ENCODE measurements around the gene TRIM71.
"Not testable (repeated sequence)": the region's sequence is repeated elsewhere in the genome, so short reads cannot be mapped to it uniquely, and the experiment has no call there.

Gene TRIM71

DNA sequence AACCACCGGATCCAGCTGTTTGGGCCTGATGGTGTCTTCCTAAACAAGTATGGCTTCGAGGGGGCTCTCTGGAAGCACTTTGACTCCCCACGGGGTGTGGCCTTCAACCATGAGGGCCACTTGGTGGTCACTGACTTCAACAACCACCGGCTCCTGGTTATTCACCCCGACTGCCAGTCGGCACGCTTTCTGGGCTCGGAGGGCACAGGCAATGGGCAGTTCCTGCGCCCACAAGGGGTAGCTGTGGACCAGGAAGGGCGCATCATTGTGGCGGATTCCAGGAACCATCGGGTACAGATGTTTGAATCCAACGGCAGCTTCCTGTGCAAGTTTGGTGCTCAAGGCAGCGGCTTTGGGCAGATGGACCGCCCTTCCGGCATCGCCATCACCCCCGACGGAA lies 73.6 kb downstream of the TRIM71 start:
- no peaks in the 10 kb centered on the region for H3K9me3 ChIP-seq (ENCODE audit: control insufficient read depth, insufficient read depth, low read depth, low read length)

DNA sequence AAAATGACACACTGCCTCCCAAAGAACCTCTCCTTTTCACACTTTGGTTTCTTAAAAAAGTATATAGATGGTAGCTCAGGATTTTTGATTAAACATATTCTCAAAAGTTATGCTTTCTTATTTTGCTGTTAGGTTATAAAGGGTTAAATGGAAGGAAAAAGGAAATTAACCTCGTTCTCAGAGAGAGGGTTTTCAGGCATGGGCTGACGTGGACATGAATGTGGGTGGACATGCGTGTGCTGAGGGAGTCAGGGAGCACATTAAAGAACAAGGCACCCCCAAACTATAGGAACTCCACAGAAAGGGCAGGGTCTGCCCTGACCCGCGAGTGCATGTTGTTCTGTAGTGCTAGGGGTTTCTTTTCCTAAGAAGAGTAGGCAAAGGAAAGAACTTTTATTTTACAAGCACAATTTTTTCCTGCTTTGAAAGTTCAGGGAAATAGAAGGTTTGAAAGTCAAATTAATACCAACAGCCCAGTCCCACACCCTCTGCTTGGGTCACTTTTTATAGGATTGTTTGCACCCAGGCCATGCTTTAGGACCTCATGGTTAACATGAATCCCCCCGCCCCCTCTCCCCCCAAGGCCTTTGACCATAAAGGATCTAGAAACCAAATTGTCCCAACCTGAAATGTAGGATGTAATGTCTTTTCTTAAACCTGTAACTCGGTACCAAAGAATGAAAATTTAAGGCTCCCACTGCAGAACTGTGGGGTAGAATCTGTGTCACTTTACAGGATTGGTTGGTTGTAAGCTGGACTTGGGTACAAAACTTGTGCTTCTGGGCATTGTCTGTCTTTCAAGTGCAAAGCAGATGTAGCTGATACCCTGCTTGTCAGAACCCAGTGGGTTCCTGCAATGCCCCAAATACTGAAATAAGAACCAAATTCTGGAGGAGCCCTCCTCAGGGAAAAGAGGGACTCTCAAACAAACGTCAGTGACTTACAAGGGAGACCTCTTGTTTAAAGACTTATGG lies 75.1 kb downstream of the TRIM71 start:
- peaks cover 90% of the 10 kb centered on the region for H3K36me3 ChIP-seq (ENCODE audit: control insufficient read depth, insufficient read depth, low read length)
- H3K27me3 ChIP-seq (ENCODE audit: control insufficient read depth, insufficient read depth, low read length), result no peaks in the 10 kb centered on the region
- H3K4me1 ChIP-seq (ENCODE audit: control insufficient read depth, insufficient read depth, low read length), result peaks cover 7% of the 10 kb centered on the region; the same call in 1 of the 2 replicates
- no peak overlapping the region for H3K9ac ChIP-seq (ENCODE audit: low read length)
- H3K27ac ChIP-seq (ENCODE audit: low read depth, low read length), result no peak overlapping the region
- no peaks in the 10 kb centered on the region for H3K9me3 ChIP-seq (ENCODE audit: control insufficient read depth, insufficient read depth, low read depth, low read length)
- no peak overlapping the region for H3K4me3 ChIP-seq (ENCODE audit: low read depth, low read length)

More for the DNA sequence above, 73.6 kb downstream of the TRIM71 start:
- Histone ChIP-seq H3K27ac (ENCODE audit: low read depth, low read length) (no peak overlapping the region), H3K27me3 (ENCODE audit: control insufficient read depth, insufficient read depth, low read length) (no peaks in the 10 kb centered on the region), H3K9ac (ENCODE audit: low read length) (no peak overlapping the region), H3K36me3 (ENCODE audit: control insufficient read depth, insufficient read depth, low read length) (peaks cover 97% of the 10 kb centered on the region), H3K4me1 (ENCODE audit: control insufficient read depth, insufficient read depth, low read length) (0 out of 2 replicates have a peak, but pooled peaks cover 6% of the 10 kb centered on the region), H3K4me3 (ENCODE audit: low read depth, low read length) (no peak overlapping the region)

DNA sequence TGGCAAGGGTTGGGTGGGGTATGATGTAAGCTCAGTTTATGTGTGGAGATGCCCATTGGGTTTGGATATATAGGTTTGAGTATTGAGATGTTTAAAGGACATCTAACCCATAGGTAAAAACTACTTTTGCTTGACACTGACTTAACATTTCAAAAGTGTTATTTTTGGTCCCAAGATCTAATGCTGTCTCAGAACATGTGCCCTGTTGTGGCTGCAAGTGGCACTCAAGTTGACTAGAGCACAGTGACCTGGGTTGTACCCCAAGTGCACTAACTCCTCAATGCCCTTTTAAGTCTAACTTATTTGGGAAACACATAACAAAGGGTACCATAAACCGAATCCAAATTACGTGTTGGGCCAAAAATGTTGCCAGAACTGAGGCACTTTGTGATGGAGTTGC lies 77.2 kb downstream of the TRIM71 start:
- peaks cover 10% of the 10 kb centered on the region; the same call in 1 of the 2 replicates for H3K4me1 ChIP-seq (ENCODE audit: control insufficient read depth, insufficient read depth, low read length)
- no peak overlapping the region for H3K4me3 ChIP-seq (ENCODE audit: low read depth, low read length)
- H3K27me3 ChIP-seq (ENCODE audit: control insufficient read depth, insufficient read depth, low read length), result no peaks in the 10 kb centered on the region
- no peak overlapping the region for H3K27ac ChIP-seq (ENCODE audit: low read depth, low read length)
- peaks cover 83% of the 10 kb centered on the region for H3K36me3 ChIP-seq (ENCODE audit: control insufficient read depth, insufficient read depth, low read length)
- no peaks in the 10 kb centered on the region for H3K9me3 ChIP-seq (ENCODE audit: control insufficient read depth, insufficient read depth, low read depth, low read length)
- no peak overlapping the region for H3K9ac ChIP-seq (ENCODE audit: low read length)

DNA sequence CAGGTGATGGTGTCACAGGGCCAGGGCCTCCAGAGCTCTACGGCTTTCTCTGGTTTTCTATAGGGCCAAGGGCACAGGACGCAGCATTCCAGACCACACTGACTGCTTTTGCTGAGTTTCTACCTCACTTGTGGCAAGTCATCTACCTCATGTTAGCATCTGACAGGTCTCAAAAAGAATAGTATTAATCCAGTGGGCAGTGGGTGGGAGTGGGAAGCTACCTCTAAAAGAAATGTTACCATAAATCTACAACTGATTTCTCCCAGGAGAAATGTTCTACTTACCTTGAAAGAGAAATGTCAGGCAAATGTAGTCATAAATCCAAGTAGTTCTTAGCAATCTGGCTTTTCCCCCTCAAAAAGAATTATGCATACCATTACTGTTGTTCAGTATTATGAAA lies 77.9 kb downstream of the TRIM71 start:
- H3K27me3 ChIP-seq (ENCODE audit: control insufficient read depth, insufficient read depth, low read length), result no peaks in the 10 kb centered on the region
- H3K36me3 ChIP-seq (ENCODE audit: control insufficient read depth, insufficient read depth, low read length), result peaks cover 75% of the 10 kb centered on the region
- H3K4me1 ChIP-seq (ENCODE audit: control insufficient read depth, insufficient read depth, low read length), result peaks cover 10% of the 10 kb centered on the region; the same call in 1 of the 2 replicates
- H3K9me3 ChIP-seq (ENCODE audit: control insufficient read depth, insufficient read depth, low read depth, low read length), result no peaks in the 10 kb centered on the region
- H3K4me3 ChIP-seq (ENCODE audit: low read depth, low read length), result no peak overlapping the region
- H3K9ac ChIP-seq (ENCODE audit: low read length), result no peak overlapping the region
- no peak overlapping the region for H3K27ac ChIP-seq (ENCODE audit: low read depth, low read length)

DNA sequence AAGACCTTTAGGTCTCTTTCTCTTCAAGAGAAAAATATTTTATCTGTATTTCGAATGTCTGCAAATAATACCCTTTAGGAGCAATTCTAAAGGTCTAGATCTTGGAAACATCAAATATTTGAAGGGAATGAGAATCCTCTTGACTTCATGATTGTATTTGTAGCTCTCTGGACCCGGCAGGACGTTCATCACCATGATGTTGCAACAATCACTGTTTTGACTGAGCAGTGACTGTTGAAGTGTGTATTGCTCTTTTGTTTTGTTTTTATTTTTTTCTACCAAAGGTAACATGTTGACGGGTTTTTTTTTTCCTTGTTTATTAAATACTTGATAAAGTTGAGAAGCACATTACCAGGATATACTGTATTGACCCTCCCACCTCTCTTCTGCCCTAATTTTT lies 78.3 kb downstream of the TRIM71 start:
- Histone ChIP-seq H3K4me3 (ENCODE audit: low read depth, low read length) (no peak overlapping the region), H3K9ac (ENCODE audit: low read length) (no peak overlapping the region), H3K27me3 (ENCODE audit: control insufficient read depth, insufficient read depth, low read length) (no peaks in the 10 kb centered on the region), H3K4me1 (ENCODE audit: control insufficient read depth, insufficient read depth, low read length) (peaks cover 10% of the 10 kb centered on the region; the same call in 1 of the 2 replicates), H3K36me3 (ENCODE audit: control insufficient read depth, insufficient read depth, low read length) (peaks cover 71% of the 10 kb centered on the region), H3K9me3 (ENCODE audit: control insufficient read depth, insufficient read depth, low read depth, low read length) (no peaks in the 10 kb centered on the region), H3K27ac (ENCODE audit: low read depth, low read length) (no peak overlapping the region)

DNA sequence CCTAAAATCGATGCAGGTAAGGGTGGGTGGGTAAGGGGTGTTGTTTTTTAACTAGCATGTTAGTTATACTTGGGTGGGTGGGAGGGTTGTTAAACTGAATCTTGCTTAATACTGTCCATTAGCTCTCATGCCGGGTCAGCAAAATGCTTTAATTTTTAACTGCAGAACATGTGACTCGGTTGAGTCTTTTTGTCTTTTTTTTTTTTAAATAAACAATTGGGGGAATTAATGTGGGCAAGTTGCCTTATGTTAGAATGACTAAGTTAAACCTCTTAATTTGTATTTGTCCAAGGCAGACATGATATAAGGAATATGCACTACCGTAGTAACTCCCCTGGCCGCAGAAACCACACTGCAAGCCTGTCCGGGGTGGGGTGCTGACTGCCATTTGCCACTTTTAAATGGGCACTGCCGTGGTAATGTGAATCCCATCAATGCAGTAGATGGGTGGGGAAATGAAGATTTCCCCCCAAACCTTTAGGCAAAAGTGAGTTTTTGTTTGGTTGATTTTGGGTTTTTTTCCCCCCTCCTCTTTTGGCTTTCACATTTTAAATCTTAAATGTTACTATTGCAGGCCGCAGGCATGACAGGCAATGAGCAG lies 79.3 kb downstream of the TRIM71 start:
- Histone ChIP-seq H3K27me3 (ENCODE audit: control insufficient read depth, insufficient read depth, low read length) (no peaks in the 10 kb centered on the region), H3K4me3 (ENCODE audit: low read depth, low read length) (no peak overlapping the region), H3K9ac (ENCODE audit: low read length) (no peak overlapping the region), H3K9me3 (ENCODE audit: control insufficient read depth, insufficient read depth, low read depth, low read length) (no peaks in the 10 kb centered on the region), H3K4me1 (ENCODE audit: control insufficient read depth, insufficient read depth, low read length) (peaks cover 10% of the 10 kb centered on the region; the same call in 1 of the 2 replicates), H3K36me3 (ENCODE audit: control insufficient read depth, insufficient read depth, low read length) (peaks cover 61% of the 10 kb centered on the region), H3K27ac (ENCODE audit: low read depth, low read length) (no peak overlapping the region)

DNA sequence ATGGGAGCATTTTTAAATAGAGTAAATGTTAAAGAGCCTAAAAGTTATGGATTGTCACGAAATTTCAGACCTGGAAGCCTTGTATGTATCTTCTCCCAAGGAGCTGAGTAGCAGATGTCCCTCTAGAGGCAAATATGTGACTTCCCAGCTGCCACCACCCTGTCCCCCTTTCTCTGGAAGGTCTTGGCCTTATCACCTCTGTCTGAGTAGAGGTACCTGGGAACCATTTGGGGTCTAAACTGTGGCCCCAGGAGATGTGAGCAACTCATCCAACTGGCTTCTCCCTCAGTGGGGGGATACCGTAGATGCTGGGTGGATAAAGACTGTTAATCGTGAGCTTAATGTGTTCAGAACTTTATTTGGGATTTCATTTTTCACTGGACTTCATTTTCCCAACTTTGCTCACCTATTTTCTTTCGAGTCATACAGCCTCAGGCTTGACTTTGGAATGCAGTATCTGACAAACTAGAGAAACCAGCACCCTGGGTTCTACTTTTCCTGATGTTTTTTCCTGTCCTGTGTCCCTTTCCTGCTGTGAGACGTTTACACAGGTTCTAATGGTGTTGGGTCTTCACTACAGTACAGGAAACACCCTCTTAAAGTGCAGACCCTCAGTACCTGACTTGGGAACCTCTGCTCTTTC lies 80.3 kb downstream of the TRIM71 start:
- peaks cover 10% of the 10 kb centered on the region; the same call in 1 of the 2 replicates for H3K4me1 ChIP-seq (ENCODE audit: control insufficient read depth, insufficient read depth, low read length)
- no peaks in the 10 kb centered on the region for H3K9me3 ChIP-seq (ENCODE audit: control insufficient read depth, insufficient read depth, low read depth, low read length)
- H3K36me3 ChIP-seq (ENCODE audit: control insufficient read depth, insufficient read depth, low read length), result peaks cover 51% of the 10 kb centered on the region
- H3K27me3 ChIP-seq (ENCODE audit: control insufficient read depth, insufficient read depth, low read length), result no peaks in the 10 kb centered on the region
- no peak overlapping the region for H3K9ac ChIP-seq (ENCODE audit: low read length)
- H3K4me3 ChIP-seq (ENCODE audit: low read depth, low read length), result no peak overlapping the region
- H3K27ac ChIP-seq (ENCODE audit: low read depth, low read length), result no peak overlapping the region

DNA sequence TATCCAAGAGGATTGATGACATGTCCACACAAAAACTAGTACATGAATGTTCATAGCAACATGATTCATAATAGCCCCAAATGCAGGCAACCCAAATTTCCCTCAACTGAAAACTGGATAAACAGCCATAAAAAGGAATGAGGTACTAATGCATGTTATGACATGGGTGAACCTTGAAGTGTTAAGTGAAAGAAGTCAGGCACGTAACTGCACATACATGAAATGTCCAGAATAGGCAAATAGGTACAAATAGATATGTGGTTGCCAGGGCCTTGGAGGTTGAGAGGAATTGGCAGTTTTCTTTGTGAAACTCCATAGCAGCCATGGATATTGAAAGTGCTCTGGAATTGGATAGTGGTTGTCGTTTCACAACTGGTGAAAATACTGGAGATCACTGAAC lies 81.5 kb downstream of the TRIM71 start:
- H3K27ac ChIP-seq (ENCODE audit: low read depth, low read length), result no peak overlapping the region
- H3K36me3 ChIP-seq (ENCODE audit: control insufficient read depth, insufficient read depth, low read length), result peaks cover 40% of the 10 kb centered on the region
- H3K27me3 ChIP-seq (ENCODE audit: control insufficient read depth, insufficient read depth, low read length), result no peaks in the 10 kb centered on the region
- peaks cover 4% of the 10 kb centered on the region; the same call in 1 of the 2 replicates for H3K9me3 ChIP-seq (ENCODE audit: control insufficient read depth, insufficient read depth, low read depth, low read length)
- no peak overlapping the region for H3K9ac ChIP-seq (ENCODE audit: low read length)
- H3K4me3 ChIP-seq (ENCODE audit: low read depth, low read length), result no peak overlapping the region
- peaks cover 10% of the 10 kb centered on the region; the same call in 1 of the 2 replicates for H3K4me1 ChIP-seq (ENCODE audit: control insufficient read depth, insufficient read depth, low read length)

DNA sequence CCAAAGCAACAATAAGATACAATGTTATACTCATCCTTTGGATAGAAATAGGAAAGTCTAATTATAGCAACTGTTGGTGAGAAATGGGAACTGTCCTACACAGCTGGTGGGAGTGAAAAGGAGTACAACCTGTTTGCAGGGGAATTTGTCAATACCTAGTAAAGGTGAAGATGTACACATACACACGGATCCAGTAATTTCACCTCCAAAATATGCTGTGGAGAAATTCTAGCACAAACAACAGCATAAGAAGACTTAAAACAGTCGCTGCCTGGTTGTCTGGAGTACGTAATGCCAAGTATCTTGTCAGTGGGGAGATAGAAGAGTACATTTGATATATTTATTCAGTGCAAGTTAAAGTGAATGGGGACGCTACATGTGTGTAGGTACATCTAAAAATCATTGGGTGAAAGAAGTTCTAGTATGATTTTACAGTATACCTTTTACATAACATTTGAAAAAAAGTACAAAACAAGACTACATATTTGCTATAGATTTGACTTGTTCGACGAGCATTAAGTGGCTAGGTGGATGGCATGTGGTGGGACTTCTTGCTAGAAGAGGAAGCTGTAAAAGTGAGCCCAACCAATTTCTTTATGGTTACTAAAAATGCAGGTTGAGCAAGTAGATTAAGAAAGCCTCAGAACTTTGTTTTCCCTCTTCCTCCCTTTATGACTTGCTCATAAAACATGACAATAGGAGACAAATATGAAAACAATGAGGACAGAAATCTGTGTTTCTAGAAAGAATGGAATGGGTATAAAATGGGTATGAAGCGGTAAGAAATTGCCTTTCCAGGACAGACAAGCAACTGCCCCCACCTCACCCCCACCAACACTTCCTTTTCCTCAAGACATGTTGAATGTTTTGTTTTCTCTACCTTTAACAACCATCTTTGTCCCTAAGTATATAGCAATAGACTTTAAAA lies 83.5 kb downstream of the TRIM71 start:
- no peaks in the 10 kb centered on the region for H3K27me3 ChIP-seq (ENCODE audit: control insufficient read depth, insufficient read depth, low read length)
- H3K27ac ChIP-seq (ENCODE audit: low read depth, low read length), result no peak overlapping the region
- H3K9ac ChIP-seq (ENCODE audit: low read length), result no peak overlapping the region
- H3K9me3 ChIP-seq (ENCODE audit: control insufficient read depth, insufficient read depth, low read depth, low read length), result peaks cover 4% of the 10 kb centered on the region; the same call in 1 of the 2 replicates
- H3K36me3 ChIP-seq (ENCODE audit: control insufficient read depth, insufficient read depth, low read length), result peaks cover 20% of the 10 kb centered on the region
- peaks cover 10% of the 10 kb centered on the region; the same call in 1 of the 2 replicates for H3K4me1 ChIP-seq (ENCODE audit: control insufficient read depth, insufficient read depth, low read length)
- H3K4me3 ChIP-seq (ENCODE audit: low read depth, low read length), result no peak overlapping the region

DNA sequence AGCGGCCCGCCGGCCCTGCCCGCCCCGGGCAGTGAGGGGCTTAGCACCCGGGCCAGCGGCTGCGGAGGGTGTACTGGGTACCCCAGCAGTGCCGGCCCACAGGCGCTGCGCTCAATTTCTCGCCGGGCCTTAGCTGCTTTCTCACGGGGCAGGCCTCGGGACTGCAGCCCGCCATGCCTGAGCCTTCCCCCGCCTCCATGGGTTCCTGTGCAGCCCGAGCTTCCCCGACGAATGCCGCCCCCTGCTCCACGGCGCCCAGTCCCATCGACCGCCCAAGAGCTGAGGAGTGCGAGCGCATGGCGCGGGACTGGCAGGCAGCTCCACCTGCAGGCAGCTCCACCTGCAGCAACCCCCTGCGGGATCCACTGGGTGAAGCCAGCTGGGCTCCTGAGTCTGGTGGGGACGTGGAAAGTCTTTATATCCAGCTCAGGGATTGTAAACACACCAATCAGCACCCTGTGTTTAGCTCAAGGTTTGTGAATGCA lies 85.1 kb downstream of the TRIM71 start:
- peak overlapping the region; percentile 45 for H3K9ac ChIP-seq (ENCODE audit: low read length)
- H3K4me1 ChIP-seq (ENCODE audit: control insufficient read depth, insufficient read depth, low read length); H3K27ac ChIP-seq (ENCODE audit: low read depth, low read length); H3K27me3 ChIP-seq (ENCODE audit: control insufficient read depth, insufficient read depth, low read length); H3K9me3 ChIP-seq (ENCODE audit: control insufficient read depth, insufficient read depth, low read depth, low read length): not testable (repeated sequence)
- peak overlapping the region; percentile 39 for H3K4me3 ChIP-seq (ENCODE audit: low read depth, low read length)
- peaks cover 10% of the 10 kb centered on the region for H3K36me3 ChIP-seq (ENCODE audit: control insufficient read depth, insufficient read depth, low read length)

Data from HUES6 (cell line).